GM19452 (cell line): Measurements from ENCODE around the gene DRGX.

Source experiments
- ATAC-seq: cut with Tn5 transposase; IDR thresholded peaks from one replicate; pipeline ENCODE4 v1.9.1; 2021; ENCODE audit not compliant: unreplicated experiment

Gene DRGX

GRCh38 chr10:49395741-49396665, at the start of gene DRGX:
TSS of gene DRGX (minus strand) at chr10:49396089. CDS start at chr10:49395440, 649 bp downstream.
- no peak for ATAC-seq

GRCh38 chr10:49444349-49444748, 48.5 kb upstream of the DRGX start:
- ATAC-seq, result no peak

GRCh38 chr10:49442863-49443262, 47.0 kb upstream of the DRGX start:
- no peak for ATAC-seq

GRCh38 chr10:49441488-49442476, 45.9 kb upstream of the DRGX start:
- no peak for ATAC-seq

GRCh38 chr10:49435225-49435624, 39.3 kb upstream of the DRGX start:
- no peak for ATAC-seq

- no peak for ATAC-seq
Observed at GRCh38 chr10:49433069-49433468, 37.2 kb upstream of the DRGX start.

GRCh38 chr10:49431426-49431825, 35.5 kb upstream of the DRGX start:
- ATAC-seq, result no peak

- ATAC-seq, result no peak
Observed at GRCh38 chr10:49429458-49429857, 33.6 kb upstream of the DRGX start.

- no peak for ATAC-seq
Observed at GRCh38 chr10:49426490-49427360, 30.8 kb upstream of the DRGX start.

GRCh38 chr10:49419005-49419404, 23.1 kb upstream of the DRGX start:
- ATAC-seq, result no peak

GRCh38 chr10:49418328-49418727, 22.4 kb upstream of the DRGX start:
- ATAC-seq, result no peak

- ATAC-seq, result no peak
Observed at GRCh38 chr10:49418053-49418326, 22.1 kb upstream of the DRGX start.

GRCh38 chr10:49417311-49418052, 21.6 kb upstream of the DRGX start:
- no peak for ATAC-seq

- no peak for ATAC-seq
Observed at GRCh38 chr10:49415846-49416245, 20.0 kb upstream of the DRGX start.

GRCh38 chr10:49415109-49415508, 19.2 kb upstream of the DRGX start:
- ATAC-seq, result no peak

GRCh38 chr10:49414496-49414895, 18.6 kb upstream of the DRGX start:
- ATAC-seq, result no peak

- no peak for ATAC-seq
Observed at GRCh38 chr10:49412571-49412970, 16.7 kb upstream of the DRGX start.

- no peak for ATAC-seq
Observed at GRCh38 chr10:49410365-49411074, 14.6 kb upstream of the DRGX start.

GRCh38 chr10:49409755-49410154, 13.9 kb upstream of the DRGX start:
- no peak for ATAC-seq
